ENCODE results near the gene ITGB5.
A peak's percentile ranks its signal among the peaks of the same experiment; 100 is the strongest.

The ITGB5 gene

GRCh38 chr3:124834723-124835718 lies 52.1 kb downstream of the ITGB5 start:
- peak; percentile 99 for DNase-seq (ENCODE audit: low spot score)

DNA sequence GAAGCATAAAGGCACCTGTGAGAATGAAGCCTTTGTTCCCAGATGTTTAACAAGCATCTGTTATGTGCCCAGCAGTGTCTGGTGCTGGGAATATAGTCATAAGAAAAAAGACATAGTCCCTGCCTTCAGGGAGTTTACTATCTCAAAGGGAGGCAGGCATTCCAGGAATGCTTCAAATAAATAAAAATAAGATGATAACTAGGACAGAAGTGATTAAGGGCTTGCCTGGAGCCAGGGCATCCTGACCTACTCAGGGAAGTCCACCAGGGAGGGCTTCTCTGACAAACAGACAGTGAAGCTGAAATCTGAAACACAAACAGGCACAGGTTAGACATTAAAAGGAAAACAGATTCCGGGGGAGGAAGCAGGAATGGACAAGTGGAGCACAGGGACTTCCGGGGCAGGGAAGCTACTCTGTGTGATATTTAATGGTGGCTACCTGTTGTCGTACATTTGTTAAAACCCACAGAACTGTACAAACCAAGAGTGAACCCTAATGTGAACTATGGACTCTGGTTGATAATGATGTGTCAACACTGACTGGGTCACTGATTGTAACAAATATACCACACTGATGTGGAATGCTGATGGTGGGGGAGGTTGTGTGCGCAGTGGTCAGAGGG lies 53.3 kb downstream of the ITGB5 start:
- peak; percentile 86 for DNase-seq (ENCODE audit: low spot score)

DNA sequence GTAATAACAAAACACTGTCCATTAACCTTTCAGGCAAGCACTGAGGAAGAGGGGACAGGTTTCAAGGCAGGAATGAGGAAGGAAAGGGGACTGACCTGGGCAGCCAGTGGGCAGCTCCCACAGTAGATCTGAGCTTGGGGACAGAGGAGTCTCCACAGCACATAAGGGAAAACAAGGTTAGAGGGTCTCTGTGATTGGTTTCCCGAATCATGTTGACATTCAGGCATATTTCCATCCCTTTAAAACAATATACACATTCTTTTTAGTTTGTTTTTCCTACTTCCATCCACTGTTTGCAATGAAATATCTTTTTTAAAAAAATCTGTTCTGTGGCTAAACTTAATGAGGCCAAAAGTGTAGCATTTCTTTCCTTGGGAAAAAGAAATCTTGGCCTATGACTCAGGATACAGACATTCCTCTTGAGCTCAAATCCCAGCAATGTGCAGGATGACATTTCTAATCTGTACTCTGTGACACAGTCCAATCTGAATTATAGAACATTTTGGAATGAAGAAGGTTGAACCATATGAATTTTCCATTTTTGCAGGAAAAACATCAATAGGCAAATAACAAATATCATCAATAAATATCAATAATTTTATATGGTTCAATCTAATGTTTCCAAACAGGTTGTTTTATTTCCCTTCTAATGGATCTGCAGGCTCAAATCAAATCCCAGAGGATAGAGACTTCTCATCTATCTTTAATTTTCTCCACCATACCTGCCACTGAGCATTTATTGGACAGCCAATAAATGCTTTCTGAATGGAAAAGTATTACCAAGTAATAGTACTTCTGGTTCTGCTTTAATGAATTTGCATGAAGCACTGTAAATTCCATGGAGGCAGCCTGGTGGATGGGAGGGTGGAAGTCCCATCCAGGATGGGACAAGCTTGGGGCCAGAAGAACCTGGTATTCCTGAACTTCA lies 54.1 kb downstream of the ITGB5 start:
- no peak for DNase-seq (ENCODE audit: low spot score)

DNA sequence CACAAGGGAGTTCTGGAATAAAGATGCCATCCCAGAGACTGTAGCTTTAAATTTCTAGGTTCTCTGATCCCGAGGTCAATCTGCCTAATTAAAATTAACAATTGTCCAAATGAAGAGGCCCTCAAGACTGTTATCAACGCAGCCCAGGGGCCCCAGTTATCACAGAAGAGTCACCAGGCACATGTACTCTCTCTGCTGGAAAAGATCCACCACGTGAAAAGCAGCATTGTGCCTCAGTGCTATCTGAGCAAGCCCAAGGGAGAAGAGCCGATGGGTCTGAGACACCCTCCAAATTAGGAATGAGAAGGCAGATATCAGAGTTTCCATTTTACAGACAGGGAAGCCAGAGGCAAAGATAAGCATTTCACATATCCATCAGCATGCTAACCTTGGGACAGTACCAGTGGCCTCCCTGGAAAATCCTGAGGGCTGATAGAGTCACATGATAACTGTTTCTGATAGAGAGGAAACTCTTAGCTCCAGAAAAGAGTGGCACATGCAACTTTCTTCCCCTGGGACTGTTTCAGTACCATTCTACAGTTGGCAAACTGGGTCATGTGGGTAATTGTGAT lies 55.5 kb downstream of the ITGB5 start:
- DNase-seq (ENCODE audit: low spot score) = no peak

DNA sequence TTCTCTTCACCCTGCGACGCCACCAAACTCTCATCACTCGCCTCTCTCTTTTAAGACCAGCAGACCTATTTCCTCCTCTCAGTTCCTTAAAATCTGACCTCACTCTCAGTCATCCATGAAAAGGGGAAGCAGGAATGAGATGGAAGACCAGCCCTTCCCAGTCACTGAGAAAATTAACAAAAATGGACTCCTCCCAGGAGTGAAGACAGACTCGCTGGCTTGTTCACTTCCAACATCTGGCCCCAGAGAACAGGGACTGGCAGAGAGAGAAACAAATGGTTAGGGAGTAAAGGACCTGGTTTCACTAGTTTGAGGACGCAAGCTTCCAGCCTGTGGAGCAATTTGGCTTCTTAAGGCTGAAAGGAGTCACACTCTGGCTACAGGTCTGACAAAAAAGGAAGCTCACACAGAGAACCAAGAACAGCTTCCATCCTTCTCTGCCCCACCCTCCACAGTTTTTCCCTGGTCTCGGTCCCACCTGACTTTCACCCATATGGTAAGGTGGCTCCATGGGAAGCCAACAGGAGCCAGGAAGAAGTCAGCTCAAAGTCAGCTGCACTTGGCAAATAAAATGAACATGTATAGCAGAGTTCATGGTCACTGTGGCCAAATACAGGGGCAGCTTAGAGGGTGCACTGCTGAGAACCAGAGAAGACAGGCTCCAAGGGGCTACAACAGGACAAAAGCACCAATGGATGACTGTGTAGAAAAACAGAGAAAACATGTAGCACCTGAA lies 57.2 kb downstream of the ITGB5 start:
- no peak for DNase-seq (ENCODE audit: low spot score)

DNA sequence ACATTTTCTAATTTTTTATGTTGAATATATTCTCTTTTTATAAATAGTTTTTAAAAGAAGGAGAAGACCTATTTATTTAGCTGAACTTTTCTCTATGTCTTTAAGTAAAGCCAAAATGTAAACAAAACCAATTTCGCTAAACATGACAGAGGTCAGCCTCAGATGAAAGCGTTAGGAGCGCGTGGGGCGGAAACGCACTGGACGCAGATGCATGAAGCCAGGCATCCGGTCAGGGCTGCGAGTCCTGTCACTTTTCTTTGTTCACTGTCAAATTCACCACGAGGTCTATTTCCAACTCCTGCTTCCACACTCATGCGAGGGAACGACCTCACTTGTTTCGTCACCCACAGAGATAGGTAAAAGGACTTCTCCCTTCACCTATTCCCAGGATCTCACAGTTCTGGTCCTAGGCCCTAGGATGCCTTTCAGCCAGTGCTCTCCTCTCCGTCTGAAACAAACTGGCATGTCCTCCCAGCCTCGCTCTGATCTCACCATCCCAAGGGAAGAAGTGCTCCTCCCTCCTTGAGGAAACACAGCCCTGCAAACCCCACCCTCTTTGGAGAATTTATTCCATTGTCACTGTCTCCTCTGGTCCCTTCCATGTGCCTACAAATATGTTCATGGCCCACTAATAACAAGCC lies 57.9 kb downstream of the ITGB5 start:
- no peak for DNase-seq (ENCODE audit: low spot score)

DNA sequence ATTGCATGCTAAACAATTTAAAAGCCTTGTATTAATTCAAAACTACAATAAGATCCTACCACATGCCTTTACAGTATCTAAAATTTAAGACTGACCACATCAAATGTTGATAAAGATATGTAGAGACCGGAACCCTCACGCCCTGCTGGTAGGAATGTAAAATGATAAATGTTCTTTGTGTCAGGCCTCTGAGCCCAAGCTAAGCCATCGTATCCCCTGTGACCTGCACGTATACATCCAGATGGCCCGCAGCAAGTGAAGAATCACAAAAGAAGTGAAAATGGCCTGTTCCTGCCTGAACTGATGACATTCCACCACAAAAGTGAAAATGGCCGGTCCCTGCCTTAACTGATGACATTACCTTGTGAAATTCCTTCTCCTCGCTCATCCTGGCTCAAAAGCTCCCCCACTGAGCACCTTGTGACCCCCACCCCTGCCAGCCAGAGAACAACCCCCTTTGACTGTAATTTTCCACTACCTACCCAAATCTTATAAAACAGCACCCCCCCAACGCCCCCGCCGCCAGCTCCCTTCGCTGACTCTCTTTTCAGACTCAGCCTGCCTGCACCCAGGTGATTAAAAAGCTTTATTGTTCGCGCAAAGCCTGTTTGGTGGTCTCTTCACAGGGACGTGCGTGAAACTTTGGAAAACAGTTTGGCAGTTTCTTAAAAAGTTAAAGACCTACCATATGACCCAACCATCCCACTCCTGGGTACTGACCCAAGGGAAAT lies 59.5 kb downstream of the ITGB5 start:
- peak; percentile 85 for DNase-seq (ENCODE audit: low spot score)

DNA sequence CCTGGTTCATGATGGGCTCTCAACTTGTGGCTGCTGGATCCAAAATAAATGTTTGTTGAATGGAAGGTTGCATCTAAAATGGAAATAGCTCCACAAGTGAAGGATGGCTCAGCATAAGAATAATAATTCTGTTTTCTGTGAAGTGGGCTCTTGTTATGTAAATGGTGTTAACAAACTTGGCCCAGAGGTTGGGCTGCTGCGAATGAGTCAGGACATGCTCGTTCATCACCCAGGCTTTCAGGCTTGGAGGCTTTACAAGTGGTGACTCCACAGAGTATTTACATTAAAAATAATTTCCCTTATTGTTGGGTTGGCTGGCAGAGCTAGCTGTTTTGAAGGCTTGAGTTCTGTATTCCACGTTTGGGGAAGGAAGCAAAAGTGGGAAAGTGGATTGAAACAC lies 60.5 kb downstream of the ITGB5 start:
- no peak for DNase-seq (ENCODE audit: low spot score)

GRCh38 chr3:124824286-124824915 lies 62.8 kb downstream of the ITGB5 start:
- DNase-seq (ENCODE audit: low spot score) = peak; percentile 50

DNA sequence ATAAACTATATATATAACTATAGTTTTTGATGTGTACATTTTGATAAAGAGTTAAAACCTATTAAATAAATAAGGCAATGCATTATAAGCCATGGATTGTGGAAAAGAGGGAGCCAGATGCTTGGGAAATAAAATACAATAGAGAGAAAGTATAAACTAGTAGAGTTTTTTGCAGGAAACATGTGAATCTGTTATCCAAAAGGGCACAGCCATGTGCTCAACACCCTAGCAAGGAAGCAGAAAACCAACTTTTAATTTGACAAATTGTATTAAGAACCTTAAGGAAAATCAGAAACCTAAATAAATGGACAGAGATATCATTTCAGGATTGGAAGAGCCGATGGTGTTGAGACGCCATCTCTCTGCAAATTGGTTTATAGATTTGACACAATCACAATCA lies 63.5 kb downstream of the ITGB5 start:
- DNase-seq (ENCODE audit: low spot score) = no peak

DNA sequence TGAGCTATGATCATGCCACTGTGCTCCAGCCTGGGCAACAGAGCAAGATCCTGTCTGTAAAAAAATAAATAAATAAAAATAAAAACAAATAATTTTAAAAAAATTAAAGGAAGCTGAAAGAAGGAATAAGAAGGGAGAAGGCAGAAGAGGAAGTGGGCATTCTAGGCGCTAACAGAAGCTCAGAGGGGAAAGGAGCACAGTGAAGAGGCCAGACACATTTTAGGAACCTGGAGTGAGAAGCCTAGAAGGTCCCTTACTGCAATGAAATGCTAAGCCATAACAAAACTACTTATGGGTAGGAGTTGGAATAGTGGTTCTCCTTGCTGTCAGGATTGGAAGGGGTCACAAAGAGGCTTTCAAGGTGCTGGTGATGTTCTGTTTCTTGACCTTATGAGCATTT lies 64.0 kb downstream of the ITGB5 start:
- no peak for DNase-seq (ENCODE audit: low spot score)

GRCh38 chr3:124821356-124821755 lies 65.8 kb downstream of the ITGB5 start:
- no peak for DNase-seq (ENCODE audit: low spot score)

DNA sequence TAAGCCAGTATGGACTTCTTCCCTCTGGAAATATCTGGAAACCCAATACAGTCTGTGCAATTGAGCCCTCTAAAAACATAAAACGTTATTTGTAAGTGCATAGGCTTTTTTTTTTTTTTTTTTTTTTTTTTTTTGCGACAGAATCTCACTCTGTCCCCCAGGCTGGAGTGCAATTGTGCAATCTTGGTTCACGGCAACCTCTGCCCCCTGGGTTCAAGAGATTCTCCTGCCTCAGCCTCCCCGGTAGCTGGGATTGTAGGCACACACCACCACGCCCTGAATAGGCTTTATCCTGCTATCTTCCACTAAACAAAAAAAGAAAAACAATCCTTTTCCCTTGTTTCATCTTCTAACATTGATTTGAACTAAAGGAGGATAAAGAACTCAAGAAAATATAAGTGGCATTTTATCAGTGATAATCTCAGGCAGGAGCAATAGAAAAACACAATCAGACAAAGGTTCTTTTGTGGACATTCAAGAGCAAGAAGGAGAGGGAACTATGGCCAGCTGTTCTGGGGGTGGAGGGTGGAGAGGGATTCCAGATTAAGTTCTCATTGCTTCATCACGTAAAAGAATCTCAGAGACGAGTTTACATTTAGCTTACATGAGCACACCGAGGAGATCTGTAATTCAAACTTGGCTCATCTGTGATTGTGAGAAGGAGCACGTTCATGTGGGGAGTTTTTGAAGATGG lies 68.6 kb downstream of the ITGB5 start:
- DNase-seq (ENCODE audit: low spot score) = no peak

GRCh38 chr3:124817079-124817478 lies 70.1 kb downstream of the ITGB5 start:
- no peak for DNase-seq (ENCODE audit: low spot score)

DNA sequence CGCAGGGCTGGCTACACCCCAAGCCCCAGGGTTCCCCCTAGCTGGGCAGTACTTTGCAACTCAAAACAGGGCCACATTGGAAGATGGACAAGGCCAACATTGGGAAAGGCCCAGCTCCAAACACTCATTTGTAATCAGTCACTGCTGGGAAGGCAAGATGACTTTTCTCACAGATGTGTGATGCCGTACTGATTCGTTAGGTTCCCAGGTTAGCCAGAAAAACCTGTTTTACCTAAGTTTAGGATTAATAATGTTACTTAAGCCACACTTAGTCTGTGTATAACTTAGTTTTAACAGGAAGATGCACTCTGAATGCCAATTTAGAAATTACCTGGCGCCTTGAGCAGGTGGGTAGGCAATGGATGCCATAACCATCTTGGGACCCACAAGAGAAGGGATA lies 71.0 kb downstream of the ITGB5 start:
- no peak for DNase-seq (ENCODE audit: low spot score)

GRCh38 chr3:124815781-124816180 lies 71.4 kb downstream of the ITGB5 start:
- DNase-seq (ENCODE audit: low spot score) = no peak

GRCh38 chr3:124814620-124815421 lies 72.3 kb downstream of the ITGB5 start:
- no peak for DNase-seq (ENCODE audit: low spot score)

- no peak for DNase-seq (ENCODE audit: low spot score)
Observed at GRCh38 chr3:124813541-124813940, 73.6 kb downstream of the ITGB5 start.

Data from SW480 (cell line).